Stimulated activated CD8-positive, alpha-beta memory T cell treated with anti-CD3 and anti-CD28 coated beads, Interleukin-7, amount 100 ng/mL, for 4 hours (primary cell): ENCODE results near the gene RBKS.
"Not testable (repeated sequence)": the region's sequence is repeated elsewhere in the genome, so short reads cannot be mapped to it uniquely, and the experiment has no call there.

Source experiments
- DNase-seq, 2 donors: peaks; one replicate each; pipeline ENCODE4 v3.0.0-alpha.2; 2020; ENCODE audit warnings: low read depth in 2 of 2

The RBKS gene

GRCh38 chr2:27798948-27799645 lies 91.1 kb downstream of the RBKS start:
- no peak for DNase-seq

GRCh38 chr2:27798486-27798885 lies 91.7 kb downstream of the RBKS start:
- DNase-seq, result no peak

GRCh38 chr2:27797841-27798240 lies 92.3 kb downstream of the RBKS start:
- no peak for DNase-seq

GRCh38 chr2:27796791-27797765 lies 93.1 kb downstream of the RBKS start:
- DNase-seq, result no peak

GRCh38 chr2:27795868-27796277 lies 94.3 kb downstream of the RBKS start:
- no peak for DNase-seq

- DNase-seq, result no peak
Measured at GRCh38 chr2:27795093-27795834, 94.9 kb downstream of the RBKS start.

- DNase-seq, result no peak
Measured at GRCh38 chr2:27792759-27793158, 97.4 kb downstream of the RBKS start.

GRCh38 chr2:27790796-27791195 lies 99.4 kb downstream of the RBKS start:
- DNase-seq, result no peak

GRCh38 chr2:27782701-27783100 lies 107.5 kb downstream of the RBKS start:
- DNase-seq, result no peak

- no peak for DNase-seq
Measured at GRCh38 chr2:27781496-27781895, 108.7 kb downstream of the RBKS start.

- DNase-seq, result no peak
Measured at GRCh38 chr2:27779417-27780055, 110.7 kb downstream of the RBKS start.

GRCh38 chr2:27776696-27777095 lies 113.5 kb downstream of the RBKS start:
- DNase-seq, result no peak

GRCh38 chr2:27776097-27776496 lies 114.1 kb downstream of the RBKS start:
- no peak for DNase-seq

- no peak for DNase-seq
Measured at GRCh38 chr2:27773959-27774358, 116.2 kb downstream of the RBKS start.

GRCh38 chr2:27772804-27773203 lies 117.4 kb downstream of the RBKS start:
- DNase-seq, result no peak

- peak; percentile 83 to 87 for DNase-seq
Measured at GRCh38 chr2:27771548-27772335, 118.4 kb downstream of the RBKS start, which contains the start of gene MRPL33. Gene MRPL33, plus strand, starts transcription at chr2:27771719. Its CDS starts 59 bp downstream, at chr2:27771778.

- no peak for DNase-seq
Measured at GRCh38 chr2:27771202-27771547, 119.0 kb downstream of the RBKS start.

- no peak for DNase-seq
Measured at GRCh38 chr2:27766287-27766661, 123.9 kb downstream of the RBKS start.

GRCh38 chr2:27765621-27766286 lies 124.4 kb downstream of the RBKS start:
- DNase-seq, result peak; percentile 15 to 34

- not testable (repeated sequence) for DNase-seq
Measured at GRCh38 chr2:27764526-27764925, 125.7 kb downstream of the RBKS start.
